ENCODE results near the gene FOS. TPM values are rescaled to one million over a fixed set of nuclear protein-coding genes. Genes with fewer than 3 reads are reported as not detected.

FOS gene
- total RNA-seq, 1 donor from 2014 or later = 32.9 TPM

DNA sequence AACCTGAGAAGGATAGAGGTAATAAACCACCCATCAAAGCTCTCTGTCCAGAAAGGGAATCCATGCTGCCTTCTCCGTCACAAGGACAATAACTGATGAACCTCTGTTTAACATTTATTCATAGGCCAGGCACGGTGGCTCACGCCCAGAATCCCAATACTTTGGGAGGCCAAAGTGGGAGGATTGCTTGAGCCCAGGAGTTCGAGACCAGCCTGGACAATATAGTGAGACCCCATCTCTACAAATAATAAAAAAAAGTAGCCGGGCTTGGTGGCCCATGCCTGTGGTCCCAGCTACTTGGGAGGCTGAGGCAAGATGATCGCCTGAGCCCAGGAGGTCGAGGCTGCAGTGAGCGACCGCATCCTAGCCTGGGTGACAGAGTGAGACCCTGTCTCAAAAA, 7.1 kb upstream of the FOS start:
- no peak for DNase-seq (ENCODE audit: low spot score)
- Histone ChIP-seq H3K79me2 (ENCODE audit: low read depth) (no peaks in the 10 kb centered on the region), H3K9ac (no peak overlapping the region), H3K9me3 (ENCODE audit: low read depth) (no peaks in the 10 kb centered on the region), H3K4me3 (no peak overlapping the region), H3F3A (ENCODE audit: low read depth) (peaks cover 4% of the 10 kb centered on the region), H3K4me1 (no peaks in the 10 kb centered on the region), H2AFZ (replicated peaks) (no peak overlapping the region), H3K27me3 (peaks cover 36% of the 10 kb centered on the region), H3K27ac (no peak overlapping the region), H3K36me3 (no peaks in the 10 kb centered on the region), H4K20me1 (ENCODE audit: low read depth) (no peaks in the 10 kb centered on the region), H3K4me2 (no peak overlapping the region)
- H3K36me3 Mint-ChIP-seq = no peaks in the 10 kb centered on the region
- H3K4me3 Mint-ChIP-seq = no peak overlapping the region
- H3K9me3 Mint-ChIP-seq = no peaks in the 10 kb centered on the region
- TF ChIP-seq, protein P1, sequence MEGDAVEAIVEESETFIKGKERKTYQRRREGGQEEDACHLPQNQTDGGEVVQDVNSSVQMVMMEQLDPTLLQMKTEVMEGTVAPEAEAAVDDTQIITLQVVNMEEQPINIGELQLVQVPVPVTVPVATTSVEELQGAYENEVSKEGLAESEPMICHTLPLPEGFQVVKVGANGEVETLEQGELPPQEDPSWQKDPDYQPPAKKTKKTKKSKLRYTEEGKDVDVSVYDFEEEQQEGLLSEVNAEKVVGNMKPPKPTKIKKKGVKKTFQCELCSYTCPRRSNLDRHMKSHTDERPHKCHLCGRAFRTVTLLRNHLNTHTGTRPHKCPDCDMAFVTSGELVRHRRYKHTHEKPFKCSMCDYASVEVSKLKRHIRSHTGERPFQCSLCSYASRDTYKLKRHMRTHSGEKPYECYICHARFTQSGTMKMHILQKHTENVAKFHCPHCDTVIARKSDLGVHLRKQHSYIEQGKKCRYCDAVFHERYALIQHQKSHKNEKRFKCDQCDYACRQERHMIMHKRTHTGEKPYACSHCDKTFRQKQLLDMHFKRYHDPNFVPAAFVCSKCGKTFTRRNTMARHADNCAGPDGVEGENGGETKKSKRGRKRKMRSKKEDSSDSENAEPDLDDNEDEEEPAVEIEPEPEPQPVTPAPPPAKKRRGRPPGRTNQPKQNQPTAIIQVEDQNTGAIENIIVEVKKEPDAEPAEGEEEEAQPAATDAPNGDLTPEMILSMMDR (IDR thresholded peaks at IDR 0.05) = no peak
- no peak for TF ChIP-seq EZH2phosphoT487 (IDR thresholded peaks at IDR 0.05)
- TF ChIP-seq EZH2 (IDR thresholded peaks at IDR 0.05) = no peak
- H3K27me3 Mint-ChIP-seq (ENCODE audit: insufficient read depth, low read depth) = peaks cover 8% of the 10 kb centered on the region
- no peak overlapping the region for H3K27ac Mint-ChIP-seq
- peaks cover 19% of the 10 kb centered on the region for H3K4me1 Mint-ChIP-seq

DNA sequence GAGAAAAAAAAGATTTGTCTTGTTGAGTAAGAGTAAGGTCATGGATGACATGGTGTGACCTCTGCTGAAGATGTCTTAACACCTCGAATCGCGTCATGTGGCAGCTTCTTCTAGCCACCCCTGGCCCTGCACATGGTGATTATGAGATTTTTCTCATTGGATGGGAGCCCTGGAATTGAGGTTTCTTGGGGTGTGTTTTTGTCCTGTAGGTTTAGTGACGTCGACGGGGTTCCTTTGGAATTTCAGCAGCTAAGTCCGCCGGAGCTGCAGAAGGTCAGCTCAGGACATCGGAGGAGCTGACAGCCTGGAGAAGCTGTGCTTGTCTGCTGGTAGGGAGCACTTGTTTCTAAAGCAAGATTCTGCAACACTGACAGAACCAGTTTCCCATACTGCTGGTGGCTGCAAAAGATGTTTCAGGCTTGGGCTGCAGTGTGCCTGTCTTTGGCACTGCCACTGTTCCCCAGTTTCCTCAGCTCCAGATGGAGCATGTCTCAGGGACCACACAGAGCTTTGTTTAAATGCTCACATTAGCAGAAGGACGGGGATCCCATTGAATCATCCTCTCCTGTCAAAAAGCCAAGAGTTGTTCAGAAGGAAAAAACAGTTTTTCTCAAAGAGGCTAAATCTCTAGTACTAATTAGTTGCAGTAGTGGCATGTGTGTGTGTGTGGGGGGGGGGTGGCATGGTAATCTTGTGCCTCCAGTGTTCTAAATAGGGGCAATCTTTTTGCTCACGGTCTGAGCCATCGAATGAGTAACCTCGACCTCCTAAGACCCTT, 5.2 kb upstream of the FOS start:
- TF ChIP-seq EZH2phosphoT487 (IDR thresholded peaks at IDR 0.05) (no peak), EZH2 (IDR thresholded peaks at IDR 0.05) (no peak)
- TF ChIP-seq, protein P1 (IDR thresholded peaks at IDR 0.05) = no peak
- H3K36me3 Mint-ChIP-seq = no peaks in the 10 kb centered on the region
- DNase-seq (ENCODE audit: low spot score) = no peak
- Histone ChIP-seq H3K36me3 (no peaks in the 10 kb centered on the region), H3K27me3 (peaks cover 50% of the 10 kb centered on the region), H3K4me2 (no peak overlapping the region), H3K4me1 (peaks cover 4% of the 10 kb centered on the region), H3K9ac (no peak overlapping the region), H3F3A (ENCODE audit: low read depth) (peaks cover 16% of the 10 kb centered on the region), H2AFZ (replicated peaks) (no peak overlapping the region), H3K79me2 (ENCODE audit: low read depth) (no peaks in the 10 kb centered on the region), H4K20me1 (ENCODE audit: low read depth) (no peaks in the 10 kb centered on the region), H3K9me3 (ENCODE audit: low read depth) (no peaks in the 10 kb centered on the region), H3K27ac (no peak overlapping the region), H3K4me3 (no peak overlapping the region)
- H3K9me3 Mint-ChIP-seq = no peaks in the 10 kb centered on the region
- H3K4me3 Mint-ChIP-seq = no peak overlapping the region
- H3K4me1 Mint-ChIP-seq = peaks cover 22% of the 10 kb centered on the region
- no peak overlapping the region for H3K27ac Mint-ChIP-seq
- H3K27me3 Mint-ChIP-seq (ENCODE audit: insufficient read depth, low read depth) = peaks cover 15% of the 10 kb centered on the region

DNA sequence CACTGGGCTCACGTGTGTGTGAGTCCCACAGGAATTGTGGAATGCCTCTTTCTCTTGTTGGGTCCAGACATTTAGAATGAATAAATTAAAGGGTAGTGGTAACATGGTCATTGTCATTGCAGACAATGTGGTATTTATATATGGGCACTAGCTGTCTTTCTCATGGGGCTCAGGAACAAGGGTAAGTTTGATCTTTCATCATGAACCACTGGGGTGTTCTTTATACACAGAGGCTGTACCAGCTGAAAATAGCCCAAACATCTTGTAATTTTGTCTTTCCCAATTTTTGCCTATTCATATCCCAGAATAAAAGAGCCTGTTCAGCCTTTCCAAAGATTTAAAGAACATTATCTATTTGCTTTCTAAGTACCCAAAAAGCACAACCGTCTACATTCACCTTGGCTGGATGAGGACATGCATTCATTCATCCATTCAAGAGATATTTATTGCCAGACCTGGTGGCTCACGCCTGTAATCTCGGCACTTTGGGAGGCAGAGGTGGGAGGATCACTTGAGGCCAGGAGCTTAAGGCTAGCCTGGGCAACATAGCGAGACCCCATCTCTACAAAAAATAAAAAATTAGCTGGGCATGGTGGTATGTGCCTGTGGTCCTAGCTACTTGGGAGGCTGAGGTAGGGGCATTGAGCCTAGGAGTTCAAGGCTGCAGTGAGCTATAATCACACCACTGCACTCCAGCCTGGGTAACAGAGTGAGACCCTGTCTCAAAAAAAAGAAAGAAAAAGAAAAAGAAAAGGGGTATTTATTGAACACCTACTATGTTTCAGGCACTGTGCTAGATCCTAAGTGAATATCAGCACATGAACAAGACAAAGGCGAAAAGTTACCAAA, 4.4 kb upstream of the FOS start:
- Mint-ChIP-seq H3K36me3 (no peaks in the 10 kb centered on the region), H3K9me3 (no peaks in the 10 kb centered on the region), H3K27me3 (ENCODE audit: insufficient read depth, low read depth) (peaks cover 18% of the 10 kb centered on the region), H3K4me3 (no peak overlapping the region), H3K27ac (no peak overlapping the region), H3K4me1 (peaks cover 24% of the 10 kb centered on the region)
- H3F3A ChIP-seq (ENCODE audit: low read depth) = peaks cover 23% of the 10 kb centered on the region
- H2AFZ ChIP-seq (replicated peaks) = no peak overlapping the region
- no peaks in the 10 kb centered on the region for H3K79me2 ChIP-seq (ENCODE audit: low read depth)
- no peak overlapping the region for H3K4me3 ChIP-seq
- no peak overlapping the region for H3K4me2 ChIP-seq
- H3K36me3 ChIP-seq = no peaks in the 10 kb centered on the region
- TF ChIP-seq EZH2 (IDR thresholded peaks at IDR 0.05) = no peak
- no peak for TF ChIP-seq EZH2phosphoT487 (IDR thresholded peaks at IDR 0.05)
- TF ChIP-seq, protein P1 (IDR thresholded peaks at IDR 0.05) = no peak
- peaks cover 4% of the 10 kb centered on the region for H3K4me1 ChIP-seq
- H3K9me3 ChIP-seq (ENCODE audit: low read depth) = no peaks in the 10 kb centered on the region
- no peak overlapping the region for H3K9ac ChIP-seq
- no peak for DNase-seq (ENCODE audit: low spot score)
- H3K27ac ChIP-seq = no peak overlapping the region
- H4K20me1 ChIP-seq (ENCODE audit: low read depth) = peaks cover 5% of the 10 kb centered on the region
- H3K27me3 ChIP-seq = peaks cover 55% of the 10 kb centered on the region

All from neural progenitor cell (in vitro differentiated cells).